ENCODE measurements around the gene FRMD4A. TPM values are rescaled to one million over a fixed set of nuclear protein-coding genes. Genes with fewer than 3 reads are reported as not detected.
"Not testable (repeated sequence)": the region's sequence is repeated elsewhere in the genome, so short reads cannot be mapped to it uniquely, and the experiment has no call there.

Gene FRMD4A
- total RNA-seq, 1 experiment from 2014 or later: 7.1 TPM

- Histone ChIP-seq H3K9ac (ENCODE audit: low read length) (no peak overlapping the region), H3K4me3 (ENCODE audit: low read length) (no peak overlapping the region), H3F3A (ENCODE audit: low read length, unreplicated experiment) (no peaks in the 10 kb centered on the region), H3K27ac (ENCODE audit: low read length) (no peak overlapping the region), H3K4me2 (ENCODE audit: low read length) (no peak overlapping the region), H3K36me3 (ENCODE audit: low read depth, low read length) (no peaks in the 10 kb centered on the region), H3K4me1 (ENCODE audit: insufficient read depth, low read length) (peaks cover 15% of the 10 kb centered on the region), H3K27me3 (ENCODE audit: low read length) (no peaks in the 10 kb centered on the region), H3K9me3 (ENCODE audit: low read length) (no peaks in the 10 kb centered on the region), H4K20me1 (ENCODE audit: low read length) (no peaks in the 10 kb centered on the region), H3K9me2 (replicated peaks; ENCODE audit: low read length) (no peaks in the 10 kb centered on the region), H2AFZ (ENCODE audit: low read length) (no peak overlapping the region), H3K79me2 (ENCODE audit: low read length) (peaks cover 12% of the 10 kb centered on the region)
- POLR2A ChIA-PET (ENCODE audit: unreplicated experiment): no interaction called here
- DNase-seq: no peak
- TF ChIP-seq EZH2 (IDR thresholded peaks at IDR 0.05; ENCODE audit: low read length, unreplicated experiment): no peak
- no peak for TF ChIP-seq EZH2phosphoT487 (IDR thresholded peaks at IDR 0.05; ENCODE audit: borderline replicate concordance, low read length)
- TF ChIP-seq CTCF (conservative IDR thresholded peaks at IDR 0.05; ENCODE audit: low read depth, low read length): no peak
- intact Hi-C loops (cut with micrococcal nuclease): no loop called here
- no peak for ATAC-seq
- CTCF ChIA-PET: no interaction called here
- BruUV-seq (replicated peaks): no TSS peak
These were observed 462.0 kb downstream of the FRMD4A start for GRCh38 chr10:13868528-13869294.

GRCh38 chr10:13867822-13868221 lies 462.9 kb downstream of the FRMD4A start:
- Histone ChIP-seq H3K4me1 (ENCODE audit: insufficient read depth, low read length) (peaks cover 18% of the 10 kb centered on the region), H3K4me3 (ENCODE audit: low read length) (no peak overlapping the region), H3K9me3 (ENCODE audit: low read length) (no peaks in the 10 kb centered on the region), H2AFZ (ENCODE audit: low read length) (no peak overlapping the region), H3K27me3 (ENCODE audit: low read length) (no peaks in the 10 kb centered on the region), H3K79me2 (ENCODE audit: low read length) (peaks cover 18% of the 10 kb centered on the region), H3K9ac (ENCODE audit: low read length) (no peak overlapping the region), H3K27ac (ENCODE audit: low read length) (no peak overlapping the region), H3F3A (ENCODE audit: low read length, unreplicated experiment) (no peaks in the 10 kb centered on the region), H4K20me1 (ENCODE audit: low read length) (no peaks in the 10 kb centered on the region), H3K4me2 (ENCODE audit: low read length) (no peak overlapping the region), H3K36me3 (ENCODE audit: low read depth, low read length) (no peaks in the 10 kb centered on the region), H3K9me2 (replicated peaks; ENCODE audit: low read length) (no peaks in the 10 kb centered on the region)
- ChIA-PET CTCF (no interaction called here), POLR2A (ENCODE audit: unreplicated experiment) (no interaction called here)
- intact Hi-C loops (cut with micrococcal nuclease): no loop called here
- TF ChIP-seq EZH2 (IDR thresholded peaks at IDR 0.05; ENCODE audit: low read length, unreplicated experiment) (no peak), EZH2phosphoT487 (IDR thresholded peaks at IDR 0.05; ENCODE audit: borderline replicate concordance, low read length) (no peak), CTCF (conservative IDR thresholded peaks at IDR 0.05; ENCODE audit: low read depth, low read length) (no peak)
- no TSS peak for BruUV-seq (replicated peaks)
- DNase-seq: no peak
- ATAC-seq: no peak

GRCh38 chr10:13865758-13866491 lies 464.8 kb downstream of the FRMD4A start:
- CTCF ChIA-PET: no interaction called here
- H2AFZ ChIP-seq (ENCODE audit: low read length): no peak overlapping the region
- no peak overlapping the region for H3K9ac ChIP-seq (ENCODE audit: low read length)
- BruUV-seq (replicated peaks): no TSS peak
- peak overlapping the region; percentile 43 for H3K4me3 ChIP-seq (ENCODE audit: low read length)
- no peaks in the 10 kb centered on the region for H3K27me3 ChIP-seq (ENCODE audit: low read length)
- intact Hi-C loops (cut with micrococcal nuclease): no loop called here
- H3K9me3 ChIP-seq (ENCODE audit: low read length): no peaks in the 10 kb centered on the region
- no peaks in the 10 kb centered on the region for H3F3A ChIP-seq (ENCODE audit: low read length, unreplicated experiment)
- peaks cover 31% of the 10 kb centered on the region for H3K79me2 ChIP-seq (ENCODE audit: low read length)
- H3K9me2 ChIP-seq (replicated peaks; ENCODE audit: low read length): no peaks in the 10 kb centered on the region
- TF ChIP-seq CTCF (conservative IDR thresholded peaks at IDR 0.05; ENCODE audit: low read depth, low read length): no peak
- TF ChIP-seq EZH2phosphoT487 (IDR thresholded peaks at IDR 0.05; ENCODE audit: borderline replicate concordance, low read length): peak; percentile 77
- no peak for TF ChIP-seq EZH2 (IDR thresholded peaks at IDR 0.05; ENCODE audit: low read length, unreplicated experiment)
- H4K20me1 ChIP-seq (ENCODE audit: low read length): no peaks in the 10 kb centered on the region
- DNase-seq (peak; percentile 86), ATAC-seq (peak; percentile 93)
- H3K4me1 ChIP-seq (ENCODE audit: insufficient read depth, low read length): peaks cover 28% of the 10 kb centered on the region
- POLR2A ChIA-PET (ENCODE audit: unreplicated experiment): no interaction called here
- H3K27ac ChIP-seq (ENCODE audit: low read length): peak overlapping the region; percentile 71
- peak overlapping the region; percentile 78 for H3K4me2 ChIP-seq (ENCODE audit: low read length)
- no peaks in the 10 kb centered on the region for H3K36me3 ChIP-seq (ENCODE audit: low read depth, low read length)

GRCh38 chr10:13865220-13865619 lies 465.5 kb downstream of the FRMD4A start:
- H3K36me3 ChIP-seq (ENCODE audit: low read depth, low read length); BruUV-seq (replicated peaks); H3K27me3 ChIP-seq (ENCODE audit: low read length); CTCF ChIA-PET; intact Hi-C loops (cut with micrococcal nuclease); DNase-seq; ATAC-seq; H3K9me3 ChIP-seq (ENCODE audit: low read length); H2AFZ ChIP-seq (ENCODE audit: low read length); H3F3A ChIP-seq (ENCODE audit: low read length, unreplicated experiment); H3K4me3 ChIP-seq (ENCODE audit: low read length); H3K9me2 ChIP-seq (replicated peaks; ENCODE audit: low read length); H4K20me1 ChIP-seq (ENCODE audit: low read length); H3K9ac ChIP-seq (ENCODE audit: low read length): not testable (repeated sequence)
- peaks cover 28% of the 10 kb centered on the region for H3K4me1 ChIP-seq (ENCODE audit: insufficient read depth, low read length)
- POLR2A ChIA-PET (ENCODE audit: unreplicated experiment): interaction anchor here (0.6 kb wide), 1 partner anchor 49 kb away, joined by 8 read pairs; no protein-coding TSS in a partner anchor
- peak overlapping the region; percentile 78 for H3K4me2 ChIP-seq (ENCODE audit: low read length)
- peaks cover 35% of the 10 kb centered on the region for H3K79me2 ChIP-seq (ENCODE audit: low read length)
- H3K27ac ChIP-seq (ENCODE audit: low read length): peak overlapping the region; percentile 71
